HepG2 (cell line): Measurements from ENCODE around the gene AHRR. TPM values are rescaled to one million over a fixed set of nuclear protein-coding genes. Genes with fewer than 3 reads are reported as not detected.

Source experiments
- ATAC-seq: fragments of 200-7000 bp; cut with Tn5 transposase; 3 replicates; pipeline ENCODE4 v1.9.1; 2020; ENCODE audit warnings: mild to moderate bottlenecking, moderate library complexity
- BruUV-seq: library from RNA; stranded (reverse); fragments of 400-500 nt; replicated peaks from 2 replicates; lab custom pipeline; 2021; lab: Mats Ljungman, UMichigan
- CTCF ChIA-PET: fragments of 300-600 bp; formaldehyde crosslinking; extraction: SDS; loops from one replicate; lab custom pipeline; 2021; ENCODE audit warnings: low total read pairs, inconsistent platforms, low intra/inter-chr PET ratio; lab: Yijun Ruan, JAX
- POLR2A ChIA-PET: fragments of 350-600 bp; sonication (Branson Sonifier 250); formaldehyde crosslinking; loops from one replicate; lab custom pipeline; 2020; ENCODE audit warnings: antibody characterized with exemption, inconsistent platforms; lab: Yijun Ruan, JAX
- DNase-seq: peaks from one replicate; pipeline ENCODE4 v3.0.0-alpha.2; 2015; ENCODE audit warnings: low spot score
- FAIRE-seq: peaks from 3 replicates; lab custom pipeline; 2011; peaks lifted over from hg19 to GRCh38; lab: Jason Lieb, UNC
- H2AFZ ChIP-seq: one replicate; pipeline ENCODE4 v1.6.1; 2011; ENCODE audit warnings: low read length, inconsistent platforms
- H3K27ac ChIP-seq: fragments of 300-600 bp; 3 replicates; pipeline ENCODE4 v1.8.0; 2011; ENCODE audit warnings: mixed run types, mild to moderate bottlenecking, mixed read lengths, low read length, inconsistent platforms; ENCODE audit not compliant: insufficient read depth; ENCODE audit errors: extremely low read length
- H3K27me3 ChIP-seq, 2 experiments: fragments of 200-600 bp in 1 of 2; 2 replicates in 1 of 2; 3 replicates in 1 of 2; pipeline versions ENCODE4 v1.6.0 to v1.8.0; 2011; ENCODE audit warnings: low read length in 2 of 2, mild to moderate bottlenecking in 2 of 2, moderate library complexity in 2 of 2, inconsistent platforms in 1 of 2; ENCODE audit not compliant: insufficient read depth in 2 of 2, control insufficient read depth in 1 of 2
- H3K36me3 ChIP-seq, 2 experiments: fragments of 200-600 bp in 1 of 2; replicated peaks in 1 of 2; 2 replicates in 1 of 2; 3 replicates in 1 of 2; pipeline versions ENCODE4 v1.5.1 to v1.8.0; 2011; ENCODE audit warnings: low read length in 2 of 2, inconsistent platforms in 1 of 2; ENCODE audit not compliant: insufficient read depth in 2 of 2, control insufficient read depth in 1 of 2
- H3K4me1 ChIP-seq: 2 replicates; pipeline ENCODE4 v1.5.1; 2012; ENCODE audit warnings: low read length, inconsistent platforms; ENCODE audit not compliant: insufficient read depth
- H3K4me2 ChIP-seq: 2 replicates; pipeline ENCODE4 v1.6.0; 2011; ENCODE audit warnings: low read depth, low read length, inconsistent platforms
- H3K4me3 ChIP-seq, 3 experiments: fragments of 200-600 bp in 1 of 3; sonication (generic), shearing (Covaris generic) in 1 of 3; replicated peaks in 1 of 3; 2 replicates each; pipeline ENCODE4 v1.5.1; 2011 to 2016; ENCODE audit warnings: low read length in 3 of 3, inconsistent platforms in 2 of 3, low read depth in 2 of 3, mild to moderate bottlenecking in 2 of 3, control low read depth in 1 of 3, mixed read lengths in 1 of 3; ENCODE audit not compliant: insufficient read depth in 1 of 3
- H3K79me2 ChIP-seq: one replicate; pipeline ENCODE4 v1.6.1; 2011; ENCODE audit warnings: low read length, inconsistent platforms; ENCODE audit not compliant: insufficient read depth
- H3K9ac ChIP-seq: 2 replicates; pipeline ENCODE4 v1.6.0; 2011; ENCODE audit warnings: mild to moderate bottlenecking, low read depth, low read length, inconsistent platforms; ENCODE audit not compliant: insufficient read depth
- H3K9me3 ChIP-seq: 2 replicates; pipeline ENCODE4 v1.5.1; 2012; ENCODE audit warnings: mild to moderate bottlenecking, low read length
- H4K20me1 ChIP-seq: 2 replicates; pipeline ENCODE4 v1.6.0; 2011; ENCODE audit warnings: inconsistent platforms, mild to moderate bottlenecking, low read length, moderate library complexity; ENCODE audit not compliant: insufficient read depth
- HNRNPUL1 ChIP-seq: fragments of 200-400 bp; formaldehyde crosslinking; IDR thresholded peaks from 2 replicates; pipeline ENCODE4 v1.6.1; 2017; ENCODE audit warnings: low read depth, mild to moderate bottlenecking, low read length, moderate library complexity
- KDM3A ChIP-seq: IDR thresholded peaks from 2 replicates; pipeline ENCODE4 v1.6.1; 2018; ENCODE audit warnings: low read depth, missing compliant biosample characterization
- KLF15 ChIP-seq: sonication (generic); formaldehyde crosslinking; IDR thresholded peaks from 2 replicates; pipeline ENCODE4 v1.8.1; 2023; ENCODE audit warnings: borderline replicate concordance, mild to moderate bottlenecking, inconsistent platforms, missing genetic modification reagents, mixed read lengths
- SRSF9 ChIP-seq: fragments of 200-400 bp; formaldehyde crosslinking; IDR thresholded peaks from 2 replicates; pipeline ENCODE4 v1.6.1; 2018; ENCODE audit warnings: borderline replicate concordance, mild to moderate bottlenecking, low read depth, low read length; ENCODE audit not compliant: insufficient read depth, poor library complexity, severe bottlenecking
- TCF12 ChIP-seq, 2 experiments: fragments of 450-650 bp in 1 of 2; sonication (generic) in 1 of 2; formaldehyde crosslinking in 1 of 2; IDR thresholded peaks; 2 replicates each; pipeline versions ENCODE4 v1.6.1 to v1.8.0; 2017 to 2022; ENCODE audit warnings: antibody characterized with exemption in 1 of 2, mild to moderate bottlenecking in 1 of 2, missing genetic modification reagents in 1 of 2, moderate library complexity in 1 of 2
- ZNF101 ChIP-seq: sonication (generic); formaldehyde crosslinking; IDR thresholded peaks from 2 replicates; pipeline ENCODE4 v1.4.0; 2020; ENCODE audit warnings: mild to moderate bottlenecking, low read depth, missing genetic modification reagents, borderline replicate concordance
- ZNF207 ChIP-seq: fragments of 450-650 bp; IDR thresholded peaks from 2 replicates; pipeline ENCODE4 v1.6.1; 2016; ENCODE audit warnings: antibody characterized with exemption, borderline replicate concordance
- ZNF354B ChIP-seq: sonication (generic); formaldehyde crosslinking; IDR thresholded peaks from 2 replicates; pipeline ENCODE4 v1.8.0; 2022; ENCODE audit warnings: mild to moderate bottlenecking, missing genetic modification reagents
- ZNF598 ChIP-seq: sonication (generic); formaldehyde crosslinking; IDR thresholded peaks from 2 replicates; pipeline ENCODE4 v1.5.1; 2020; ENCODE audit warnings: mild to moderate bottlenecking, missing genetic modification reagents, borderline replicate concordance
- ZNF709 ChIP-seq: sonication (generic); formaldehyde crosslinking; IDR thresholded peaks from 2 replicates; pipeline ENCODE4 v1.5.0; 2020; ENCODE audit warnings: mild to moderate bottlenecking, missing genetic modification reagents
- ZNF780A ChIP-seq: sonication (generic); formaldehyde crosslinking; IDR thresholded peaks from 2 replicates; pipeline ENCODE4 v1.8.0; 2022; ENCODE audit warnings: mild to moderate bottlenecking, missing genetic modification reagents, moderate library complexity
- WGBS: methylation state at CpG from one replicate; pipeline ENCODE4 v1.1.6; 2017; ENCODE audit warnings: low lambda C conversion rate; 5-methylcytosine and 5-hydroxymethylcytosine counted together
- in situ Hi-C: cut with HindIII; loops from 2 replicates; pipeline ENCODE4 v1.10.0; 2017; ENCODE audit warnings: low pct_unique_long_range_greater_than_20kb; ENCODE audit not compliant: extremely low pct_ligation_motif_present
- intact Hi-C: fragments of 100-400 bp; cut with micrococcal nuclease; formaldehyde crosslinking; loops from one replicate; pipeline ENCODE4 v1.10.0; 2022; ENCODE audit not compliant: unreplicated experiment
- polyA plus RNA-seq, 8 experiments: library from polyadenylated mRNA; depleted of rRNA in 3 of 8; stranded (reverse) in 7 of 8; unstranded in 1 of 8; fragments of >200 nt; fragmentation: Illumina TruSeq in 4 of 8; extraction: Trizol in 4 of 8; gene quantifications; 2 replicates each; pipeline versions ENCODE4 v1.2.1 to v1.2.3, GENCODE V29; 2011 to 2016; ENCODE audit warnings: low read depth in 4 of 8, missing spikeins in 1 of 8, mixed read lengths in 1 of 8; ENCODE audit not compliant: insufficient read depth in 1 of 8
- total RNA-seq, 5 experiments: library from RNA; depleted of rRNA; stranded (reverse); fragments of >200 nt; fragmentation: Illumina TruSeq; extraction: Trizol; gene quantifications; 2 replicates each; pipeline ENCODE4 v1.2.3, GENCODE V29; 2016; ENCODE audit warnings: low read depth in 1 of 5
- TF ChIP-seq, protein P1 (sequence below): sonication (generic); formaldehyde crosslinking; IDR thresholded peaks from 2 replicates; pipeline ENCODE4 v1.5.0; 2020; ENCODE audit warnings: missing genetic modification reagents
- TF ChIP-seq, protein P2 (sequence below): sonication (generic); formaldehyde crosslinking; IDR thresholded peaks from 2 replicates; pipeline ENCODE4 v1.4.0; 2020; ENCODE audit warnings: missing genetic modification reagents

AHRR gene
- total and polyA plus RNA-seq, 2 of the 13 experiments (the other 11 are each of a cell fraction or from before 2014, with no cell fraction given) = 0.28 to 0.35 TPM

DNA sequence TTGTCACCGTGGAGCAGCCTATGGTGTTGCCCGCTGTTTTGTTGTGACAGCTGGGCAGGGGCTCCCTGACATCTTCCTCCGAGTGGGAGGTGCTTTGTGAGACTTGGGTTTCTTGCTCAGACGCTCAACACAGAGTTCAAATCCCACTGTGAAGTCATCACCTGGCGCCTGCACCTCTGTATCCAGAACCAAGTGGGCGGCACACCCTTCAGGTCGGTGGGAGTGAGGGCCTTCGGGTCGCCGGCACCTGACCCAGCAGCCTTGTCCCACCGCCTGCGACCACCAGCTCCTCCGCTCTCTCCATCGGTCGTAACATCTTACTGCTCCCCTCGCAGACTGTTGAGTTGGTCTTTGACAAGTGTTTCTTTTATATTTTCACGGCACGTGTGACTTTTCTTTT, 83.9 kb downstream of the AHRR start:
- no peak overlapping the region for H3K27ac ChIP-seq
- no peak for DNase-seq
- WGBS = 74% methylated on average over 14 of the region's 18 CpGs
- ChIA-PET CTCF (no interaction called here), POLR2A (no interaction called here)
- H2AFZ ChIP-seq = no peak overlapping the region
- ATAC-seq = no peak
- no peak overlapping the region for H3K9ac ChIP-seq
- no peaks in the 10 kb centered on the region for H4K20me1 ChIP-seq
- no peaks in the 10 kb centered on the region for H3K79me2 ChIP-seq
- peaks cover under 1% of the 10 kb centered on the region for H3K4me1 ChIP-seq
- BruUV-seq = no TSS peak
- no peaks in the 10 kb centered on the region; a peak in 1 of 5 replicates for H3K27me3 ChIP-seq
- in situ Hi-C loops = no loop called here
- no peaks in the 10 kb centered on the region for H3K9me3 ChIP-seq
- intact Hi-C loops = no loop called here
- no peak overlapping the region for H3K4me2 ChIP-seq
- no peaks in the 10 kb centered on the region for H3K36me3 ChIP-seq
- no peak for TF ChIP-seq KLF15 (CRISPR knock-in tag)
- no peak for TF ChIP-seq HNRNPUL1
- no peak for TF ChIP-seq ZNF780A (CRISPR knock-in tag)
- no peak for FAIRE-seq
- H3K4me3 ChIP-seq = no peak overlapping the region

DNA sequence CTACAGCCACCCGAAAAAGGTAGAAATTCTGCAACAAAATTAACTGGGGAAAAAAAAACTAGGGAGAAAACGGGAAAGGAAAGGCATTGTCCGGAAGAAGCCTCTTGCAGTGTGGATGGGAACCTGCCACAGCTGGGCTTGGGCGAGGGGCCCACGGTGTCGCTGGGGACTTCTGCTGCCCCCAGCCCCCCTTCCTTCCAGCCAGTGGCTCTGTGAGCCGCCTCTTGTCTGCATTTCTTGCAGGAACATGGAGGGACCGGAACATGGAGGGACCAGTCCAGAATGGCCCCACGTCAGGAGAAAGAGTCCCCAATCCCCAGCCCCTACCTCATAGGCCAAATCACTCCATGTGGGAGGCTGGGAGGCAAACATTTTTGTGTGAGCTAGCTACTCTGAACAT, 84.5 kb downstream of the AHRR start:
- BruUV-seq = no TSS peak
- FAIRE-seq = no peak
- DNase-seq = no peak
- H3K9me3 ChIP-seq = no peaks in the 10 kb centered on the region
- intact Hi-C loops = no loop called here
- WGBS = 70% methylated on average over 9 of the region's 9 CpGs
- no peak overlapping the region for H3K27ac ChIP-seq
- H3K4me3 ChIP-seq = no peak overlapping the region
- no peaks in the 10 kb centered on the region for H3K4me1 ChIP-seq
- in situ Hi-C loops = no loop called here
- no peak overlapping the region for H3K4me2 ChIP-seq
- ATAC-seq = no peak
- ChIA-PET POLR2A (no interaction called here), CTCF (no interaction called here)
- no peaks in the 10 kb centered on the region for H3K27me3 ChIP-seq
- no peaks in the 10 kb centered on the region for H3K36me3 ChIP-seq
- no peaks in the 10 kb centered on the region for H3K79me2 ChIP-seq
- H2AFZ ChIP-seq = no peak overlapping the region
- no peak overlapping the region for H3K9ac ChIP-seq
- no peaks in the 10 kb centered on the region for H4K20me1 ChIP-seq
- TF ChIP-seq TCF12 (IDR thresholded peaks at IDR 0.05) = no peak
- TF ChIP-seq TCF12 (CRISPR knock-in tag; IDR thresholded peaks at IDR 0.05) = no peak
- no peak for TF ChIP-seq SRSF9
- no peak for TF ChIP-seq ZNF709 (CRISPR knock-in tag)
- no peak for TF ChIP-seq ZNF101 (CRISPR knock-in tag)
- no peak for TF ChIP-seq ZNF598 (CRISPR knock-in tag)
- TF ChIP-seq ZNF207 = no peak
- TF ChIP-seq, protein P1, sequence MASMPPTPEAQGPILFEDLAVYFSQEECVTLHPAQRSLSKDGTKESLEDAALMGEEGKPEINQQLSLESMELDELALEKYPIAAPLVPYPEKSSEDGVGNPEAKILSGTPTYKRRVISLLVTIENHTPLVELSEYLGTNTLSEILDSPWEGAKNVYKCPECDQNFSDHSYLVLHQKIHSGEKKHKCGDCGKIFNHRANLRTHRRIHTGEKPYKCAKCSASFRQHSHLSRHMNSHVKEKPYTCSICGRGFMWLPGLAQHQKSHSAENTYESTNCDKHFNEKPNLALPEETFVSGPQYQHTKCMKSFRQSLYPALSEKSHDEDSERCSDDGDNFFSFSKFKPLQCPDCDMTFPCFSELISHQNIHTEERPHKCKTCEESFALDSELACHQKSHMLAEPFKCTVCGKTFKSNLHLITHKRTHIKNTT (CRISPR knock-in tag) = no peak
- TF ChIP-seq KDM3A = no peak
- no peak for TF ChIP-seq ZNF354B (CRISPR knock-in tag)
- TF ChIP-seq, protein P2, sequence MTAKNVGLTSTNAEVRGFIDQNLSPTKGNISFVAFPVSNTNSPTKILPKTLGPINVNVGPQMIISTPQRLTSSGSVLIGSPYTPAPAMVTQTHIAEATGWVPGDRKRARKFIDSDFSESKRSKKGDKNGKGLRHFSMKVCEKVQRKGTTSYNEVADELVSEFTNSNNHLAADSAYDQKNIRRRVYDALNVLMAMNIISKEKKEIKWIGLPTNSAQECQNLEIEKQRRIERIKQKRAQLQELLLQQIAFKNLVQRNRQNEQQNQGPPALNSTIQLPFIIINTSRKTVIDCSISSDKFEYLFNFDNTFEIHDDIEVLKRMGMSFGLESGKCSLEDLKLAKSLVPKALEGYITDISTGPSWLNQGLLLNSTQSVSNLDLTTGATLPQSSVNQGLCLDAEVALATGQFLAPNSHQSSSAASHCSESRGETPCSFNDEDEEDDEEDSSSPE (CRISPR knock-in tag) = no peak
